ENCODE data around the gene LEMD2.

The LEMD2 gene

GRCh38 chr6:33750244-33750991 is 38.5 kb downstream of the LEMD2 start:
- ChIA-PET CTCF (no interaction called here), POLR2A (no interaction called here)
- TF ChIP-seq FOXK2 (IDR thresholded peaks at IDR 0.05) = no peak
- TF ChIP-seq TARDBP (IDR thresholded peaks at IDR 0.05) = no peak
- TF ChIP-seq L3MBTL2 (conservative IDR thresholded peaks at IDR 0.05) = no peak
- TF ChIP-seq SP1 (IDR thresholded peaks at IDR 0.05) = no peak
- no peak for TF ChIP-seq ELF4 (IDR thresholded peaks at IDR 0.05)
- TF ChIP-seq HDGF (IDR thresholded peaks at IDR 0.05; ENCODE audit: borderline replicate concordance) = no peak
- no peak for TF ChIP-seq NFRKB (IDR thresholded peaks at IDR 0.05)
- TF ChIP-seq CTBP1 (IDR thresholded peaks at IDR 0.05; ENCODE audit: borderline replicate concordance) = no peak
- TF ChIP-seq FOXM1 (IDR thresholded peaks at IDR 0.05; ENCODE audit: borderline replicate concordance) = no peak
- TF ChIP-seq PKNOX1 (IDR thresholded peaks at IDR 0.05) = no peak
- TF ChIP-seq ZNF384 (IDR thresholded peaks at IDR 0.05) = no peak
- no peak for TF ChIP-seq ARNT (IDR thresholded peaks at IDR 0.05)
- no peak for DNase-seq (ENCODE audit: extremely low spot score)

- ChIA-PET POLR2A (no interaction called here), CTCF (interaction anchor here (0.6 kb wide), 1 partner anchor 813 kb away, joined by 4 read pairs; no protein-coding TSS in a partner anchor)
- no peak for DNase-seq (ENCODE audit: extremely low spot score)
- no peak for TF ChIP-seq PKNOX1 (IDR thresholded peaks at IDR 0.05)
- TF ChIP-seq ZNF384 (IDR thresholded peaks at IDR 0.05) = no peak
- no peak for TF ChIP-seq TARDBP (IDR thresholded peaks at IDR 0.05)
- no peak for TF ChIP-seq FOXA1 (IDR thresholded peaks at IDR 0.05)
- TF ChIP-seq SUZ12 (IDR thresholded peaks at IDR 0.05) = no peak
- TF ChIP-seq SP1 (IDR thresholded peaks at IDR 0.05) = no peak
- TF ChIP-seq ELF4 (IDR thresholded peaks at IDR 0.05) = no peak
- no peak for TF ChIP-seq CTBP1 (IDR thresholded peaks at IDR 0.05; ENCODE audit: borderline replicate concordance)
- no peak for TF ChIP-seq FOXK2 (IDR thresholded peaks at IDR 0.05)
- TF ChIP-seq ARNT (IDR thresholded peaks at IDR 0.05) = no peak
- TF ChIP-seq HDGF (IDR thresholded peaks at IDR 0.05; ENCODE audit: borderline replicate concordance) = no peak
Measured at GRCh38 chr6:33749401-33749800, 39.5 kb downstream of the LEMD2 start.

- TF ChIP-seq LEF1 (IDR thresholded peaks at IDR 0.05; ENCODE audit: borderline replicate concordance) (no peak), SP1 (IDR thresholded peaks at IDR 0.05) (no peak), PKNOX1 (IDR thresholded peaks at IDR 0.05) (no peak), FOXK2 (IDR thresholded peaks at IDR 0.05) (no peak), SUZ12 (IDR thresholded peaks at IDR 0.05) (no peak), CTBP1 (IDR thresholded peaks at IDR 0.05; ENCODE audit: borderline replicate concordance) (no peak)
- no peak for DNase-seq (ENCODE audit: extremely low spot score)
- ChIA-PET CTCF (interaction anchor here (0.6 kb wide), 1 partner anchor 13 kb away, joined by 3 read pairs; no protein-coding TSS in a partner anchor), POLR2A (no interaction called here)
Measured at GRCh38 chr6:33748841-33749240, 40.1 kb downstream of the LEMD2 start.

GRCh38 chr6:33747823-33748222 is 41.1 kb downstream of the LEMD2 start:
- no peak for TF ChIP-seq PKNOX1 (IDR thresholded peaks at IDR 0.05)
- no peak for TF ChIP-seq FOXK2 (IDR thresholded peaks at IDR 0.05)
- TF ChIP-seq LEF1 (IDR thresholded peaks at IDR 0.05; ENCODE audit: borderline replicate concordance) = no peak
- no peak for TF ChIP-seq SP1 (IDR thresholded peaks at IDR 0.05)
- no peak for TF ChIP-seq FOXM1 (IDR thresholded peaks at IDR 0.05; ENCODE audit: borderline replicate concordance)
- TF ChIP-seq CTBP1 (IDR thresholded peaks at IDR 0.05; ENCODE audit: borderline replicate concordance) = no peak
- no peak for TF ChIP-seq NFRKB (IDR thresholded peaks at IDR 0.05)
- no peak for TF ChIP-seq BHLHE40 (IDR thresholded peaks at IDR 0.05; ENCODE audit: borderline replicate concordance)
- TF ChIP-seq TARDBP (IDR thresholded peaks at IDR 0.05) = no peak
- TF ChIP-seq L3MBTL2 (conservative IDR thresholded peaks at IDR 0.05) = no peak
- no peak for TF ChIP-seq ARNT (IDR thresholded peaks at IDR 0.05)
- no peak for TF ChIP-seq HDGF (IDR thresholded peaks at IDR 0.05; ENCODE audit: borderline replicate concordance)
- TF ChIP-seq ZNF384 (IDR thresholded peaks at IDR 0.05) = no peak
- TF ChIP-seq SUZ12 (IDR thresholded peaks at IDR 0.05) = no peak
- TF ChIP-seq ELF4 (IDR thresholded peaks at IDR 0.05) = no peak
- TF ChIP-seq FOXA1 (IDR thresholded peaks at IDR 0.05) = no peak
- POLR2A ChIA-PET = interaction anchor here (0.7 to 2.6 kb wide), 2 partner anchors 37 kb away, joined by 4 to 10 read pairs; partner anchors contain the start of gene UQCC2
- CTCF ChIA-PET = interaction anchor here (0.8 to 1.1 kb wide), 2 partner anchors 13 to 19 kb away, joined by 3 read pairs; no protein-coding TSS in a partner anchor
- no peak for DNase-seq (ENCODE audit: extremely low spot score)

- POLR2A ChIA-PET = interaction anchor here (2.6 kb wide), 1 partner anchor 35 kb away, joined by 10 read pairs; the partner anchor contains the start of gene UQCC2
Measured at GRCh38 chr6:33746651-33747100, 42.3 kb downstream of the LEMD2 start, which contains the start of gene IP6K3. TSS of gene IP6K3 (minus strand) at chr6:33746905. CDS start at chr6:33735476, 11,429 bp downstream.

More at GRCh38 chr6:33746651-33747100, 42.3 kb downstream of the LEMD2 start, which contains the start of gene IP6K3:
- TF ChIP-seq ZNF384 (IDR thresholded peaks at IDR 0.05) (no peak), LEF1 (IDR thresholded peaks at IDR 0.05; ENCODE audit: borderline replicate concordance) (no peak), ELF4 (IDR thresholded peaks at IDR 0.05) (no peak), CTBP1 (IDR thresholded peaks at IDR 0.05; ENCODE audit: borderline replicate concordance) (no peak), NFRKB (IDR thresholded peaks at IDR 0.05) (no peak), PKNOX1 (IDR thresholded peaks at IDR 0.05) (no peak), FOXK2 (IDR thresholded peaks at IDR 0.05) (no peak), FOXA1 (IDR thresholded peaks at IDR 0.05) (no peak), L3MBTL2 (conservative IDR thresholded peaks at IDR 0.05) (no peak), SP1 (IDR thresholded peaks at IDR 0.05) (no peak), TARDBP (IDR thresholded peaks at IDR 0.05) (no peak), BHLHE40 (IDR thresholded peaks at IDR 0.05; ENCODE audit: borderline replicate concordance) (no peak), FOXM1 (IDR thresholded peaks at IDR 0.05; ENCODE audit: borderline replicate concordance) (no peak), SUZ12 (IDR thresholded peaks at IDR 0.05) (no peak), HDGF (IDR thresholded peaks at IDR 0.05; ENCODE audit: borderline replicate concordance) (no peak)
- no peak for DNase-seq (ENCODE audit: extremely low spot score)
- CTCF ChIA-PET = interaction anchor here (0.6 to 1.9 kb wide), 4 partner anchors 11 to 255 kb away, joined by 3 to 6 read pairs (median 4); no protein-coding TSS in a partner anchor

Data from HEK293T (cell line).